SK-N-SH (cell line): ENCODE measurements around the gene TRPM2. TPM values are rescaled to one million over a fixed set of nuclear protein-coding genes. Genes with fewer than 3 reads are reported as not detected.

Experiments used
- CTCF ChIA-PET: fragments of 300-600, 350-600 bp; formaldehyde crosslinking; extraction: SDS; loops from one replicate; lab custom pipeline; 2021; lab: Yijun Ruan, JAX
- POLR2A ChIA-PET: fragments of 350-600 bp; sonication (Branson Sonifier 250); formaldehyde crosslinking; extraction: SDS; loops from one replicate; lab custom pipeline; 2020; ENCODE audit warnings: antibody characterized with exemption, inconsistent platforms; lab: Yijun Ruan, JAX
- DNase-seq: peaks from one replicate; pipeline ENCODE4 v3.0.0; 2012
- H2AFZ ChIP-seq: fragments of 200-600 bp; sonication (generic); 2 replicates; pipeline ENCODE4 v1.8.1; 2016; ENCODE audit warnings: antibody characterized with exemption, mild to moderate bottlenecking, low read depth
- H3F3A ChIP-seq: fragments of 200-600 bp; sonication (generic); replicated peaks from 2 replicates; pipeline ENCODE3; 2016; ENCODE audit warnings: antibody characterized with exemption, mild to moderate bottlenecking; ENCODE audit not compliant: insufficient read depth
- H3K27ac ChIP-seq, 2 experiments: fragments of 200-500 bp in 1 of 2; fragments of 200-600 bp in 1 of 2; sonication (Bioruptor generic) in 1 of 2; sonication (generic), shearing (Covaris generic) in 1 of 2; 2 replicates each; pipeline versions ENCODE4 v1.5.1 to v1.6.1; 2014 to 2016; ENCODE audit warnings: low read depth in 2 of 2, inconsistent platforms in 1 of 2, low read length in 1 of 2, mild to moderate bottlenecking in 1 of 2, mixed read lengths in 1 of 2
- H3K27me3 ChIP-seq: fragments of 200-600 bp; sonication (generic), shearing (Covaris generic); 2 replicates; pipeline ENCODE4 v1.6.1; 2016; ENCODE audit warnings: mixed run types; ENCODE audit not compliant: insufficient read depth
- H3K36me3 ChIP-seq, 2 experiments: fragments of 200-500 bp in 1 of 2; fragments of 200-600 bp in 1 of 2; sonication (Bioruptor generic) in 1 of 2; sonication (generic) in 1 of 2; replicated peaks in 1 of 2; 2 replicates each; pipeline versions ENCODE3 to v1.5.1; 2014 to 2016; ENCODE audit warnings: low read length in 1 of 2, mild to moderate bottlenecking in 1 of 2; ENCODE audit not compliant: insufficient read depth in 2 of 2, control insufficient read depth in 1 of 2
- H3K4me1 ChIP-seq, 2 experiments: fragments of 200-500 bp in 1 of 2; fragments of 200-600 bp in 1 of 2; sonication (Bioruptor generic) in 1 of 2; sonication (generic), shearing (Covaris generic) in 1 of 2; 2 replicates each; pipeline versions ENCODE4 v1.5.1 to v1.6.1; 2014 to 2016; ENCODE audit warnings: low read depth in 1 of 2, low read length in 1 of 2, mixed run types in 1 of 2; ENCODE audit not compliant: insufficient read depth in 2 of 2, control insufficient read depth in 1 of 2
- H3K4me2 ChIP-seq: fragments of 200-600 bp; sonication (generic), shearing (Covaris generic); 2 replicates; pipeline ENCODE4 v1.6.1; 2017; ENCODE audit warnings: mixed run types
- H3K4me3 ChIP-seq, 2 experiments: fragments of 200-500 bp in 1 of 2; fragments of 200-600 bp in 1 of 2; sonication (Bioruptor generic) in 1 of 2; sonication (generic), shearing (Covaris generic) in 1 of 2; 2 replicates each; pipeline versions ENCODE4 v1.5.1 to v1.8.1; 2014 to 2016; ENCODE audit warnings: low read depth in 2 of 2, inconsistent platforms in 1 of 2, low read length in 1 of 2, mild to moderate bottlenecking in 1 of 2, mixed read lengths in 1 of 2, moderate library complexity in 1 of 2
- H3K79me2 ChIP-seq: fragments of 200-600 bp; sonication (generic); 2 replicates; pipeline ENCODE4 v1.8.1; 2017; ENCODE audit warnings: mild to moderate bottlenecking; ENCODE audit not compliant: insufficient read depth
- H3K9ac ChIP-seq: fragments of 200-600 bp; sonication (generic); 2 replicates; pipeline ENCODE4 v1.6.1; 2017; ENCODE audit warnings: mixed run types
- H3K9me2 ChIP-seq: fragments of 200-600 bp; sonication (generic); 2 replicates; pipeline ENCODE4 v1.6.1; 2017; ENCODE audit warnings: mixed run types
- H3K9me3 ChIP-seq: fragments of 200-600 bp; sonication (generic); 2 replicates; pipeline ENCODE4 v1.6.1; 2017; ENCODE audit warnings: mixed run types, mild to moderate bottlenecking, moderate library complexity
- H4K20me1 ChIP-seq: fragments of 200-600 bp; sonication (generic); 2 replicates; pipeline ENCODE4 v1.6.1; 2017; ENCODE audit warnings: mild to moderate bottlenecking, mixed run types; ENCODE audit not compliant: insufficient read depth
- EP300 ChIP-seq, 2 experiments: IDR thresholded peaks; 2 replicates each; pipeline versions ENCODE4 v1.4.0 to v1.6.1; 2012; ENCODE audit warnings: borderline replicate concordance in 1 of 2, low read depth in 1 of 2, low read length in 1 of 2
- FOSL2 ChIP-seq: IDR thresholded peaks from 2 replicates; pipeline ENCODE4 v1.4.0; 2012; ENCODE audit warnings: low read depth, mild to moderate bottlenecking, moderate library complexity, borderline replicate concordance
- FOXJ3 ChIP-seq: sonication (generic); formaldehyde crosslinking; IDR thresholded peaks from 2 replicates; pipeline ENCODE4 v1.5.1; 2020; ENCODE audit warnings: mild to moderate bottlenecking, missing genetic modification reagents
- FOXM1 ChIP-seq: IDR thresholded peaks from 2 replicates; pipeline ENCODE4 v1.4.0; 2012; ENCODE audit warnings: low read depth, mild to moderate bottlenecking
- GABPA ChIP-seq: IDR thresholded peaks from 2 replicates; pipeline ENCODE4 v1.4.0; 2012; ENCODE audit warnings: low read depth, mild to moderate bottlenecking
- GATA2 ChIP-seq: sonication (generic); formaldehyde crosslinking; IDR thresholded peaks from 2 replicates; pipeline ENCODE4 v1.5.0; 2020; ENCODE audit warnings: mild to moderate bottlenecking, missing genetic modification reagents
- NRF1 ChIP-seq: IDR thresholded peaks from 2 replicates; pipeline ENCODE4 v1.6.1; 2012; ENCODE audit warnings: low read depth, mild to moderate bottlenecking, low read length
- SIN3A ChIP-seq: IDR thresholded peaks from 2 replicates; pipeline ENCODE4 v1.6.1; 2012; ENCODE audit warnings: low read depth, mild to moderate bottlenecking, low read length, moderate library complexity, borderline replicate concordance
- SMC3 ChIP-seq: IDR thresholded peaks from 2 replicates; pipeline ENCODE4 v1.6.1; 2012; ENCODE audit warnings: low read depth, low read length, improper control_type of control experiment
- TCF12 ChIP-seq: IDR thresholded peaks from 2 replicates; pipeline ENCODE4 v1.4.0; 2012
- YY1 ChIP-seq: IDR thresholded peaks from 2 replicates; pipeline ENCODE4 v1.4.0; 2012; ENCODE audit warnings: low read depth, mild to moderate bottlenecking
- WGBS: methylation state at CpG from one replicate; pipeline ENCODE4 v1.1.6; 2017; ENCODE audit warnings: low lambda C conversion rate; 5-methylcytosine and 5-hydroxymethylcytosine counted together
- polyA plus RNA-seq, 3 experiments: library from polyadenylated mRNA; depleted of rRNA; stranded (reverse); fragments of >200 nt; gene quantifications; 2 replicates each; pipeline ENCODE4 v1.2.3, GENCODE V29; 2012
- TF ChIP-seq, protein P1 (sequence below): IDR thresholded peaks from 2 replicates; pipeline ENCODE4 v1.6.1; 2012; ENCODE audit warnings: mild to moderate bottlenecking, low read depth, low read length, moderate library complexity
- TF ChIP-seq, protein P2 (sequence below): fragments of 200-600 bp; sonication (generic); IDR thresholded peaks from 2 replicates; pipeline ENCODE4 v1.6.1; 2017; ENCODE audit warnings: antibody characterized with exemption, mild to moderate bottlenecking, moderate library complexity
- TF ChIP-seq, protein P3 (sequence below): IDR thresholded peaks from 2 replicates; pipeline ENCODE4 v1.4.0; 2012; ENCODE audit warnings: low read depth, borderline replicate concordance

TRPM2 gene
- polyA plus RNA-seq, 1 of the 3 experiments (the other 2 are of a cell fraction), result not detected

DNA sequence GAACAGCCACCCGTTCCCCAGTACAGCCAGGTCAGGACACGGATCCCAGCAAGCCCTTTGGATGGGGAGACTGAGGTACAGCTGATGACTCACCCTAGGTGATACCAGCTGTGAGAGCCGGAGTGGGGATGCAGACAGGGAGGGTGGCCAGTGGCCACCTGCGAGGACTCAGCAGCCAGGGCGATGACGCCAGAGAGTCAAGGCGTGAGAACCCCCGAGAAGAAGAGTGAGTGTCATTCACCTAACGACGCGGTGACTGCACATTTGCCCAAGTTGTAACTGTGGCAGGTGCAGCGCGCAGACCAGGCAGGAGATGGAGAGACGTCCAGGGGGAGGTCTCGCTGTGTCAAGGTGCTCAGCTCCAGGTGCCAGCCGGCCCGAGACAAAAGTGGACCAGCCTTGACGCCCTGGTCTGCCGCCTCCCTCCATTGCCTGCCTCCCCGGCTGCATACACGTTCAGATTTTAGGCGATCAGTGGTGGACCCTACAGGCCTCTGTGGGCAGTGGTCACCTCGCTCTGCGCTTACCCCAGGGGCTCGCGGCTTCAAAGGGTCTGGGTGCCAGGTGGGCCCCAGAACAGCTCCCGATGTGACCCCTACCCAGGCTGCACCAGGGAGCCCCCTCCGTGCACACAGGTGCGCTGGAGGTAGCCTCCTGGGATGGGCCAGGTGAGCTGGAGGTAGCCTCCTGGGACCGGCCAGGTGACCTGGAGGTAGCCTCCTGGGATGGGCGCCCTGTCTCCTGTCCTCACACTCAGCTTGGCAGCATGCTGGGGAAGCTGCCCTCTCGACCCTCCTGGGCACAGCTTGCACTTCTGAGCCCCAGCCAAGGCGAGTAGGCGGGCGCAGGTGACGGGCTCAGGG is 113.8 kb downstream of the TRPM2 start (continued):
- TF ChIP-seq, protein P1, sequence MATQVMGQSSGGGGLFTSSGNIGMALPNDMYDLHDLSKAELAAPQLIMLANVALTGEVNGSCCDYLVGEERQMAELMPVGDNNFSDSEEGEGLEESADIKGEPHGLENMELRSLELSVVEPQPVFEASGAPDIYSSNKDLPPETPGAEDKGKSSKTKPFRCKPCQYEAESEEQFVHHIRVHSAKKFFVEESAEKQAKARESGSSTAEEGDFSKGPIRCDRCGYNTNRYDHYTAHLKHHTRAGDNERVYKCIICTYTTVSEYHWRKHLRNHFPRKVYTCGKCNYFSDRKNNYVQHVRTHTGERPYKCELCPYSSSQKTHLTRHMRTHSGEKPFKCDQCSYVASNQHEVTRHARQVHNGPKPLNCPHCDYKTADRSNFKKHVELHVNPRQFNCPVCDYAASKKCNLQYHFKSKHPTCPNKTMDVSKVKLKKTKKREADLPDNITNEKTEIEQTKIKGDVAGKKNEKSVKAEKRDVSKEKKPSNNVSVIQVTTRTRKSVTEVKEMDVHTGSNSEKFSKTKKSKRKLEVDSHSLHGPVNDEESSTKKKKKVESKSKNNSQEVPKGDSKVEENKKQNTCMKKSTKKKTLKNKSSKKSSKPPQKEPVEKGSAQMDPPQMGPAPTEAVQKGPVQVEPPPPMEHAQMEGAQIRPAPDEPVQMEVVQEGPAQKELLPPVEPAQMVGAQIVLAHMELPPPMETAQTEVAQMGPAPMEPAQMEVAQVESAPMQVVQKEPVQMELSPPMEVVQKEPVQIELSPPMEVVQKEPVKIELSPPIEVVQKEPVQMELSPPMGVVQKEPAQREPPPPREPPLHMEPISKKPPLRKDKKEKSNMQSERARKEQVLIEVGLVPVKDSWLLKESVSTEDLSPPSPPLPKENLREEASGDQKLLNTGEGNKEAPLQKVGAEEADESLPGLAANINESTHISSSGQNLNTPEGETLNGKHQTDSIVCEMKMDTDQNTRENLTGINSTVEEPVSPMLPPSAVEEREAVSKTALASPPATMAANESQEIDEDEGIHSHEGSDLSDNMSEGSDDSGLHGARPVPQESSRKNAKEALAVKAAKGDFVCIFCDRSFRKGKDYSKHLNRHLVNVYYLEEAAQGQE, result no peak
- TF ChIP-seq, protein P2, sequence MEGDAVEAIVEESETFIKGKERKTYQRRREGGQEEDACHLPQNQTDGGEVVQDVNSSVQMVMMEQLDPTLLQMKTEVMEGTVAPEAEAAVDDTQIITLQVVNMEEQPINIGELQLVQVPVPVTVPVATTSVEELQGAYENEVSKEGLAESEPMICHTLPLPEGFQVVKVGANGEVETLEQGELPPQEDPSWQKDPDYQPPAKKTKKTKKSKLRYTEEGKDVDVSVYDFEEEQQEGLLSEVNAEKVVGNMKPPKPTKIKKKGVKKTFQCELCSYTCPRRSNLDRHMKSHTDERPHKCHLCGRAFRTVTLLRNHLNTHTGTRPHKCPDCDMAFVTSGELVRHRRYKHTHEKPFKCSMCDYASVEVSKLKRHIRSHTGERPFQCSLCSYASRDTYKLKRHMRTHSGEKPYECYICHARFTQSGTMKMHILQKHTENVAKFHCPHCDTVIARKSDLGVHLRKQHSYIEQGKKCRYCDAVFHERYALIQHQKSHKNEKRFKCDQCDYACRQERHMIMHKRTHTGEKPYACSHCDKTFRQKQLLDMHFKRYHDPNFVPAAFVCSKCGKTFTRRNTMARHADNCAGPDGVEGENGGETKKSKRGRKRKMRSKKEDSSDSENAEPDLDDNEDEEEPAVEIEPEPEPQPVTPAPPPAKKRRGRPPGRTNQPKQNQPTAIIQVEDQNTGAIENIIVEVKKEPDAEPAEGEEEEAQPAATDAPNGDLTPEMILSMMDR, result no peak
- TF ChIP-seq YY1 (no peak), SIN3A (no peak), NRF1 (no peak), GABPA (no peak), SMC3 (no peak)

DNA sequence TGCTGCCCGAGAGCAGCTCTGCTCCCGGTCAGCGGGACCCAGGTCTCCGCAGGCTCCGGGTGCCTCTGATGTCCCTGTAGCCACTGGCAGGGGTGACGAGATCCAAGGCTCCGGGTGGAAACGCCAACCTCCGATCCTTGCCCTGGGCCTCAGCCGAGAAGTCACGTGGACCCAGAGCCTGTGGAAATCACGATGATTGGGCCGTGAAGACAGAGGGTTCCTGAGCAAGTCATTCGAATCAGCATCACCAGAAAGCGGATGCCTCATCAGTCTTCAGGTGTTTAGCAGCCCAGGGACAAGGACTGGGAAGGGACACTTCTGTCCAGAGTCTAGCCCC is 114.4 kb downstream of the TRPM2 start:
- no peaks in the 10 kb centered on the region for H3K9me3 ChIP-seq
- H3K36me3 ChIP-seq, result no peaks in the 10 kb centered on the region
- H3F3A ChIP-seq, result no peaks in the 10 kb centered on the region
- H3K4me1 ChIP-seq, result no peaks in the 10 kb centered on the region
- no peak overlapping the region for H3K4me2 ChIP-seq
- H2AFZ ChIP-seq, result no peak overlapping the region
- no peaks in the 10 kb centered on the region for H3K27me3 ChIP-seq
- no peak overlapping the region for H3K27ac ChIP-seq
- POLR2A ChIA-PET, result no interaction called here
- H3K9me2 ChIP-seq, result no peaks in the 10 kb centered on the region
- DNase-seq, result no peak
- no CpG with 5 or more reads among the region's 15 CpGs for WGBS
- no peaks in the 10 kb centered on the region for H4K20me1 ChIP-seq
- H3K9ac ChIP-seq, result no peak overlapping the region
- TF ChIP-seq EP300 (IDR thresholded peaks at IDR 0.05; ENCODE audit: borderline replicate concordance in 1 of 2, low read depth in 1 of 2, low read length in 1 of 2), result no peak
- no peak for TF ChIP-seq TCF12
- H3K79me2 ChIP-seq, result no peaks in the 10 kb centered on the region
- CTCF ChIA-PET, result no interaction called here
- H3K4me3 ChIP-seq, result no peak overlapping the region

DNA sequence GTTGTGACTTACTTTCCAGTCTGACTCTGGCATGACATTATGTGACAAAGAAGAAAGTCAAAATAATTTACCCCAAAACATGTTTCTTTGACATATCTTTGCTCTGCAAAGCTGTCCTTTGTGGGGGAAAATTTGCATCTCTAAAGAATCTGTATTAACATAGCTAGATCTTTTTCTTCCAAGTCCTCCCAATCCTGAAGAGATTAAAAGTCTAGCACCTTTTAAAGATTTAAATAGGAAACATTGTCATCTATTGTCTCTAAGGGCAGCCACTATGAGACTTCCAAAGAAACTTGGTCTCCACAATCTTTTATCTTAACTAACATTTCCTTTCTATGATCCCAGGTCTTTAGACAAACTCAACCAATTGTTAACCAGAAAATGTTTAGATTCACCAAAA is 117.9 kb downstream of the TRPM2 start:
- CTCF ChIA-PET, result interaction anchor here (1.2 kb wide), 1 partner anchor 15 kb away, joined by 4 read pairs; no protein-coding TSS in a partner anchor

More for the DNA sequence above, 117.9 kb downstream of the TRPM2 start:
- Histone ChIP-seq H3K27ac (no peak overlapping the region), H3K9me2 (no peaks in the 10 kb centered on the region), H3K27me3 (no peaks in the 10 kb centered on the region; the same call in 1 of the 2 replicates), H3K36me3 (no peaks in the 10 kb centered on the region), H3K9ac (no peak overlapping the region), H4K20me1 (no peaks in the 10 kb centered on the region), H3K79me2 (no peaks in the 10 kb centered on the region), H3K4me3 (no peak overlapping the region), H3K4me2 (no peak overlapping the region)
- DNase-seq, result no peak
- TF ChIP-seq FOXM1, result no peak
- no peak for TF ChIP-seq GATA2
- no peak for TF ChIP-seq GABPA
- TF ChIP-seq FOSL2, result no peak
- TF ChIP-seq, protein P1, result no peak
- TF ChIP-seq, protein P3, sequence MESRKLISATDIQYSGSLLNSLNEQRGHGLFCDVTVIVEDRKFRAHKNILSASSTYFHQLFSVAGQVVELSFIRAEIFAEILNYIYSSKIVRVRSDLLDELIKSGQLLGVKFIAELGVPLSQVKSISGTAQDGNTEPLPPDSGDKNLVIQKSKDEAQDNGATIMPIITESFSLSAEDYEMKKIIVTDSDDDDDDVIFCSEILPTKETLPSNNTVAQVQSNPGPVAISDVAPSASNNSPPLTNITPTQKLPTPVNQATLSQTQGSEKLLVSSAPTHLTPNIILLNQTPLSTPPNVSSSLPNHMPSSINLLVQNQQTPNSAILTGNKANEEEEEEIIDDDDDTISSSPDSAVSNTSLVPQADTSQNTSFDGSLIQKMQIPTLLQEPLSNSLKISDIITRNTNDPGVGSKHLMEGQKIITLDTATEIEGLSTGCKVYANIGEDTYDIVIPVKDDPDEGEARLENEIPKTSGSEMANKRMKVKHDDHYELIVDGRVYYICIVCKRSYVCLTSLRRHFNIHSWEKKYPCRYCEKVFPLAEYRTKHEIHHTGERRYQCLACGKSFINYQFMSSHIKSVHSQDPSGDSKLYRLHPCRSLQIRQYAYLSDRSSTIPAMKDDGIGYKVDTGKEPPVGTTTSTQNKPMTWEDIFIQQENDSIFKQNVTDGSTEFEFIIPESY, result no peak
- no peak for TF ChIP-seq FOXJ3 (CRISPR knock-in tag)
- TF ChIP-seq, all 33 proteins: peak for 0
- H3K4me1 ChIP-seq, result no peaks in the 10 kb centered on the region
- no peak overlapping the region for H2AFZ ChIP-seq
- POLR2A ChIA-PET, result no interaction called here
- no peaks in the 10 kb centered on the region for H3F3A ChIP-seq
- H3K9me3 ChIP-seq, result no peaks in the 10 kb centered on the region
